GM19238 (cell line): ENCODE data around the gene TNKS2.
"Not testable (repeated sequence)": the region's sequence is repeated elsewhere in the genome, so short reads cannot be mapped to it uniquely, and the experiment has no call there.

ENCODE experiments used
- DNase-seq: peaks from one replicate; pipeline ENCODE4 v3.0.0; 2011; ENCODE audit warnings: low spot score; ENCODE audit not compliant: insufficient read length

Gene TNKS2

GRCh38 chr10:91797874-91798648, at the start of gene TNKS2:
TSS of gene TNKS2 (plus strand) at chr10:91798426. CDS start at chr10:91798691, 265 bp downstream.
- DNase-seq, result peak; percentile 86

DNA sequence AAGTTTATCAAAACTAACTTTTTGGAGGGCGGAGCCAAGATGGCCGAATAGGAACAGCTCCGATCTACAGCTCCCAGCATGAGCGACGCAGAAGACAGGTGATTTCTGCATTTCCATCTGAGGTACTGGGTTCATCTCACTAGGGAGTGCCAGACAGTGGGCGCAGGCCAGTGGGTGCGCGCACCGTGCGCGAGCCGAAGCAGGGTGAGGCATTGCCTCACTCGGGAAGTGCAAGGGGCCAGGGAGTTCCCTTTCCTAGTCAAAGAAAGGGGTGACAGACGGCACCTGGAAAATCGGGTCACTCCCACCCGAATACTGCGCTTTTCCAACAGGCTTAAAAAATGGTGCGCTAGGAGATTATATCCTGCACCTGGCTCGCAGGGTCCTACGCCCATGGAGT, 48.6 kb upstream of the TNKS2 start:
- not testable (repeated sequence) for DNase-seq

- no peak for DNase-seq
Observed at GRCh38 chr10:91756286-91756685, 41.9 kb upstream of the TNKS2 start.

DNA sequence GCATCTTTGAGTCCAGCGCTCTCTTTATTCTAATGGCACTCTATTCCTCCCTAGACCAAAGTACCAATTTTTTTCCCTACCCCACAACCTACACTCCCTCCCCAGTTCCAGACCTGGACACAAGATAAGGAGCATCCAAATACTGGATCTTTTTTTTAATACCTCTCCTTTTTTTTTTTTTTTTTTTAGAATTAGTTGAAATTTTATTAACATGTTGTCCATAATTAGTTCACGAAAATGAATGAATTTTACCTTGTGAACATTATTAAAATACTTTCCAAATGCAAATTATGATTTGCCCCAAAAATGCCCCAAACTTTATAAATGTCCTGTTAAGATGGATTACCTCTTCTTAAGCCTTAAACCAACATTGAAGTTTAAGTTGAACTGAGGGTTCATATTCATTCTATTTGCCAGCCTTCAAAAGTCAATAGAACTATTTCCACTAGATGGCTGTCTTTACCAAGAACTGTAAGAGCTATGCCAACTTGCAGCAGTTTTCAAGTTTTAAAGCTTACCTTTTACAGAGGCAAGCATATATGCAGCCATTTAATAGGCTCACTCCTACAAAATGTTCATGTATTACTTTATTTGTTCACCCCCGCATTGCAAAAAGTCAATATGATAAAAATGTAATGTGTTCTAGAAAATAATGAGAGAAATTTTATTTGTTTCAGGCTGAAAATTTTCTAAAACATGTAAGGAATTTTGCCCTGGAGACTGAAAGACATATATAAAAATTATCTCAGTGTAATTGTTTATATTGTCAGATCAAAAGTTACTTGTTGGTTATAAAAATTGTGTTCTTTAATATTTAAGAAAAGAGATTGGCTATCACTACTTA, 39.7 kb upstream of the TNKS2 start:
- DNase-seq, result peak; percentile 3

DNA sequence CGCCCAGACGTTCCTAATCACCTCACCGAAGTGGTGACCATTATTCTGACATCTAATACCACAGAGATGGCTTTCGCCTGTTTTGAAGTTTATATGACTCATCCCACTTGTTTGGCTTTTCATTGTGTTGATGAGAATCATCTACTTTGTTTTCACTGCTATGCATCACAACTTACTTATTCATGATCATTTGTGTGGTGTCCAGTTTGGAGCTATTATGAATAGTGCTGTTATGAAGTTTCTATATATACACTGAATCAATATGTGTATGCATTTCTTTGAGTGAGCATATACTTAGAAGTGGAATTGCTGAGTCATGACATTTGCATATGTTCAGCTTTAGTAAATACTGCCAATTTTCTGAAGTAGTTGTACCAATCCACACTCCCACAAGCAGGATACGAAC, 38.6 kb upstream of the TNKS2 start:
- DNase-seq, result no peak

DNA sequence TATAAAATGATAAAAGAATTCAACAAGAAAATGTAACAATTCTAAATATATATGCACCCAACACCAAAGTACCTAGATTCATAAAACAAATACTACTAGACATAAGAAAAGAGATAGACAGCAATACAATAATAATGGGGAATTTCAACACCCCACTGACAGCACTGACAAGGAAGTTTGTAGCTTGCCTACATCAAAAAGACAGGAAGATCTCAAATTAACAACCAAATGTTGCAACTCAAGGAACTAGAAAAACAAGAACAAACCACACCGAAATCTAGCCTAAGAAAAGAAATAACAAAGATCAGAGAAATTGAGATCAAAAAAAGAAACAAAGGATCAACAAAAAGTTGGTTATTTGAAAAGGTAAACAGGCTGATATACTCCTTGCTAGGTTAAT, 36.5 kb upstream of the TNKS2 start:
- DNase-seq, result no peak

- no peak for DNase-seq
Observed at GRCh38 chr10:91762878-91763277, 35.3 kb upstream of the TNKS2 start.

DNA sequence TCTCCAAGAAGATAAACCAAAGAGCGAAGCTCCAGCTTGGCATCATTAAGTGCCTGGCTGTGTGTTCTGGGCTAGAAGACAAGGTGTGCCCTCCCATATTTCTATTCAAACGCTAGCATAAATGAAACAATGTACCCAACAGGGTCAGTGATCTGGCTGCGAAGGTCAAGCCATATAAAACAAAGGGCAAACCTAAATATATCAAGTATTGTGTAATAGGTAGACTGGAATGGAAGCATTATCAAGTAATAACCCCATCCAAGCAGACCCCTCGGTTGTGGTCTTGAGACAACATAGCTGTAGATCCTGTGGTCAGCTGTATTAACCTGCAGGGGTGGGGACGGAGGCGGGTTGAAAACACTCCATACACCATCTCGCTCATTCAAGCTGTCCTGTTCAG, 31.6 kb upstream of the TNKS2 start:
- DNase-seq, result no peak

GRCh38 chr10:91768123-91768522, 30.1 kb upstream of the TNKS2 start:
- no peak for DNase-seq

GRCh38 chr10:91771907-91772306, 26.3 kb upstream of the TNKS2 start:
- DNase-seq, result no peak

DNA sequence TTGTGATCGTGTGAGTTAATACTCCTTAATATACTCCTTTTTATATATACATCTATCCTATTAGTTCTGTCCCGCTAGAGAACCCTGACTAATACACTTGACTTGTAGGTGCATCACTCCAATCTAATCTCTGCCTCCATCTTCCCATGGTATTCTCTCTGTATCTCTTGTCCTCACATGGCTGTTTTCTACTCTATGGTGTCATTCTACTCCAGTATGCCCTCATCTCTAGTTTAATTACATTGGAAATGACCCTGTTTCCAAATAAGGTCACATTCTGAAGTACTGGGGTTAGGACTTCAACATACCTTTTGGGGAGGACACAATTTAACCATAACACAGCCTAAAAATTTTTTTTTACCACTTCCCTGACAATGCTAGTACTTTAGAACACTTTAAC, 25.8 kb upstream of the TNKS2 start:
- DNase-seq, result no peak

- no peak for DNase-seq
Observed at GRCh38 chr10:91772869-91773268, 25.4 kb upstream of the TNKS2 start.

DNA sequence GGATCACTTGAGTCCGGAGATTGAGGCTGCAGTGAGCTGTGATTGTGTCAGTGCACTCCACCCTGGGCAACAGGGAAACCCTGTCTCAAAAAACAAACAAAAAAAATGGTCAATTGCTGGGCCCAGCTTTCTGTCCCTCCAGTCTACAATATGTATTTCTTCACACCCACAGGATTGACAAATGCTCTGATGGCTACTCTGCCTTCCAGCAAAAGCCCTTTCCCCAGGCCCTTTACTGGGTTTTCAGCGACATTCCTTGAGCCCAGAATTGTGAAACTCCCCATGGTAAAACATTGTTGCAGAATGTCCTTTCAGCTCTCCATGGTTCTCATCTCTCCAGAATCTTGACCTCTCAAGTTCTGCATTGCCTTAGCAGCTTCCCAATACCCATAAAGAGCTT, 23.7 kb upstream of the TNKS2 start:
- DNase-seq, result no peak

DNA sequence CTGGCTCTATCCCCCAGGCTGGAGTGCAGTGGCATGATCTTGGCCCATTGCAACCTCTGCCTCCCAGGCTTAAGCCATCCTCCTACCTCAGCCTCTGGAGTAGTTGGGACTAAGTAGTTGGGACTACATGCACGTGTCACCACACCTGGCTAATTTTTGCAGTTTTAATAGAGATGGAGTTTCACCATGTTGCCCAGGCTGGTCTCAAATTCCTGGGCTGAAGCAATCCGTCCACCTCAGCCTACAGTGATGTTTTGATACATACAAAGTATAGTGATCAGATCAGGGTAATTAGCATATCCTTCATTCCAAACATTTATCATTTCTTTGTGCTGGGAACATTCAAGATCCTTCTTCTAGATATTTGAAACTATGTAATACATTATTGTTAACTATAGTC, 22.5 kb upstream of the TNKS2 start:
- no peak for DNase-seq

DNA sequence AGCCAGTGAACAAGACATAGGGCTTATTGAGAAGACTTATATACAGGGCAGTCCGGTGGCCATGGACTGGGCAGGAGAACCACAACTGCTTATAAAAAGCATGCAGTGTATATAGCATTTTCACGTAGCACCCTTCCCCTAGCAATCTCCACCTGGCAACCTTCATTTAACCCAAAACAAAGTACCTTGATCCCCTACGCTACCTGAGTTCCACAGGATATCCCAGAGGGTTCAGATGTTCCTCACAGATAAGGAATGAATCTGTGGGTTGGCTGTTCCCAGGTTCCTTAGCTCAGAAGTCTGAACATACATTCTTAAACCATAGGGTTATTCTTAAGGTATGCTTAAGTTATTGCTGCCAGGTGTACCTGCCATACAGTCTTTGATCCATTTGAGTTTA, 22.0 kb upstream of the TNKS2 start:
- no peak for DNase-seq

DNA sequence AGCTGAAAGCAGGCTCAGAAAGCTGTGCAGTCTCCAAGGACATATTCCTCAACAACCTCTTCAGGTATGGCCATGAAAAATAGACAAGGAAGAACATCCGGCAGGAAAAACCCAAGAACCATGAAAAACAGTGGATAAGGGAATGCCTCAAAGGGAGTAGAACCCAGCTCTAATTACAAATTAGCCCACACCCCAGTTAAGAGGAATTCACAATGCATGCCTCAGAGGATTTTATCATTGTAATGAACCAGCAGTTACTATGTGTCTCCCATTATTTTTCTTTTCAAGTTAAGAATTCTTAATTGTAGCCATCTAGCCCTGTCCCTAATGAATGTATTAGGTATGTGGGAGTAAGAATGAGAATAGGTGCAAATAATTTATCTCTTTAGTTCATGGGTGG, 19.7 kb upstream of the TNKS2 start:
- DNase-seq, result no peak

DNA sequence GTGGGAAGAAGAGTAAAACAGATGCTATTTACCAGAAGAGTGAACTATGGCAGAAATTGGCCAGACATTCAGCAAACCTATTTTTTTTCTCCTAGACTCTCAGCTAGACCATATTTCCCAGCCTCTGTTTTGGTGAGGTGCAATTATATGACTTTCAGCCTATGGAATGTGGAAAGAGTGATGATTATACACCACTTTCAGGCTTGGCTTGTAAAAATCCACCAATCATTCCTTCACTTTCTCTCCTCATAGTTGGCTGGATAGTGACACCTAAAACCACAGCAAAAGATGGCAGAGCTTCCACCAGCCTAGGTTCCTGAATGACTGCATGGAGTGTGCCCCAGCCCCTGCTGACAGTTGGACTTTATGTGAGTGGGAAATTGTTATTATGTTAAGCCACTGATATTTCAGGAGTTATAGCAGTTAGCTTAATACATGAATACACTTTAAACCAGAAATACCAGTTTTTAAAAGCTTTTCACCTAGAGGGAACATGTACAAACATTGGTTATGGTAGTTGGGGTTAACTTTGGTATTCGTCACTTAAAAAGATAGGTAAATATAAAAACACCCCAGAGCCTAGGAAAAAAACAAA, 19.1 kb upstream of the TNKS2 start:
- DNase-seq, result no peak

- no peak for DNase-seq
Observed at GRCh38 chr10:91782539-91782938, 15.7 kb upstream of the TNKS2 start.

- DNase-seq, result no peak
Observed at GRCh38 chr10:91785830-91786229, 12.4 kb upstream of the TNKS2 start.

GRCh38 chr10:91787258-91787657, 11.0 kb upstream of the TNKS2 start:
- no peak for DNase-seq

GRCh38 chr10:91787810-91788209, 10.4 kb upstream of the TNKS2 start:
- no peak for DNase-seq

DNA sequence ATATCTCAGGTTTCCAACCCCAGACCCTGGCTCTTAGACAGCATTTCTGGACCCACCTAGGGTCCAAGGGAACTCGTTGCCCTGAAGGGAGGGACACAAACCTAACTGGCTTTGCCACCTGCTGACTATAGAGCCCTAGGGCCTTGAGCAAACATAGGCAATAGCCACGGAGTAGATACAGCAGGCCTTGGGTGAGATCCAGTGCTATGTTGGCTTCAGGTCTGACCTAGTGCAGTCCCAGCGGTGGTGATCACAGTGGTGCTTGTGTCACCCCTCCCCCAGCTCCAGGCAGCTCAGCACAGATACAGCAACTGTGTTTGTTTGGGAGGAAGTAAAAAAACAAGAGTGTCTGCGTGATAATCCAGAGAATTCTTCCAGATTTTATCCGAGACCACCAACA, 9.7 kb upstream of the TNKS2 start:
- no peak for DNase-seq
